Peyer's patch (tissue), 4 donors: ENCODE measurements around the gene ENOX2. TPM values are rescaled to one million over a fixed set of nuclear protein-coding genes. Genes with fewer than 3 reads are reported as not detected.

Experiments
- DNase-seq, 3 donors: peaks; one replicate each; pipeline ENCODE4 v3.0.0-alpha.2; 2017 to 2019
- H3K27ac ChIP-seq, 4 donors: fragments of 200-600 bp; sonication (generic); one replicate each; pipeline ENCODE4 v1.5.1; 2016 to 2019
- H3K27me3 ChIP-seq, 2 donors: fragments of 200-600 bp; sonication (generic); one replicate each; pipeline ENCODE4 v1.5.1; 2019
- H3K36me3 ChIP-seq, 3 donors: fragments of 200-600 bp; sonication (generic); one replicate each; pipeline ENCODE4 v1.5.1; 2016 to 2019
- H3K4me1 ChIP-seq, 4 donors: fragments of 200-600 bp; sonication (generic); one replicate each; pipeline ENCODE4 v1.5.1; 2016 to 2019
- H3K4me3 ChIP-seq, 4 donors: fragments of 200-600 bp; sonication (generic); 1 replicate in 3 of 4; 2 replicates in 1 of 4; pipeline ENCODE4 v1.5.1; 2016 to 2019; ENCODE audit warnings: mild to moderate bottlenecking in 1 of 4
- H3K9me3 ChIP-seq, 4 donors: fragments of 200-600 bp; sonication (generic); one replicate each; pipeline ENCODE4 v1.5.1; 2016 to 2019; ENCODE audit warnings: mild to moderate bottlenecking in 1 of 4
- CTCF ChIP-seq, 6 experiments: fragments of 450-650 bp in 4 of 6; fragments of 200-600 bp in 2 of 6; sonication (generic) in 1 of 6; IDR thresholded peaks; one replicate each; pipeline ENCODE4 v1.5.1; 2017 to 2019; ENCODE audit warnings: antibody characterized with exemption in 6 of 6, mild to moderate bottlenecking in 3 of 6, moderate library complexity in 1 of 6
- POLR2A ChIP-seq, 2 donors: fragments of 450-650 bp; IDR thresholded peaks; one replicate each; pipeline ENCODE4 v1.5.1; 2017; ENCODE audit warnings: antibody characterized with exemption in 2 of 2, mild to moderate bottlenecking in 2 of 2, moderate library complexity in 2 of 2
- total RNA-seq, 4 donors: library from RNA; depleted of rRNA; stranded (reverse); fragments of >200 nt; gene quantifications; one replicate each; pipeline ENCODE4 v1.1.0, GENCODE V29; 2016

Gene ENOX2
- total RNA-seq, 4 donors from 2014 or later: 4.7 to 12.4 (median 9.8) TPM

GRCh38 chrX:130884627-130885026 lies 18.4 kb downstream of the ENOX2 start:
- Histone ChIP-seq H3K36me3 (no peaks in the 10 kb centered on the region), H3K4me1 (no peaks in the 10 kb centered on the region), H3K27me3 (no peaks in the 10 kb centered on the region), H3K27ac (no peak overlapping the region), H3K9me3 (no peaks in the 10 kb centered on the region), H3K4me3 (no peak overlapping the region)
- no peak for DNase-seq
- TF ChIP-seq POLR2A (IDR thresholded peaks at IDR 0.05) (no peak), CTCF (IDR thresholded peaks at IDR 0.05) (no peak)

- Histone ChIP-seq H3K27me3 (no peaks in the 10 kb centered on the region), H3K36me3 (no peaks in the 10 kb centered on the region), H3K9me3 (no peaks in the 10 kb centered on the region), H3K4me1 (no peaks in the 10 kb centered on the region), H3K4me3 (no peak overlapping the region), H3K27ac (no peak overlapping the region)
- TF ChIP-seq POLR2A (IDR thresholded peaks at IDR 0.05) (no peak), CTCF (IDR thresholded peaks at IDR 0.05) (no peak)
- DNase-seq: no peak
Observed at GRCh38 chrX:130879869-130880268, 23.1 kb downstream of the ENOX2 start.

GRCh38 chrX:130878350-130879341 lies 24.4 kb downstream of the ENOX2 start:
- H3K27ac ChIP-seq: no peak overlapping the region
- DNase-seq: no peak

DNA sequence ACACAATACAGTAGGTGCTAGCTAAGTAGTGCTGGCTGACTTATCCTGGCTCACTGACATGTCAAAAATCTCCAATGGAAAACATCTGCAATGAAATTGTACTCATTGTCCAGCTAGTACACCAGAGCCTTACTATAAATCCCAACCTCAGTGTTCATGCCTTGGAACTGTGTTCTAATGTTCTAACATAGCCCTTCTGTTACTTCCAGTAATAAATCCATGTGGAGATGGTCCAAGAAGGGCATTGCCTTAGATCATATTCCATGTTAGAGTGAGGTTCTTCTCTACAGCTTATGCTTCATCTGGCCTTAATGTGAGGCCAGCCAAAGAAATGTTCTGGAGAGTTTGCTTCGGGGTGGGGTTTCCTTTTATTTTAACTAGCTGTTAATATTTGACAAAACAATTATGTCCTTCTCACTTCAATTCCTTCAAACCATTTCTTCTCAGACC lies 25.1 kb downstream of the ENOX2 start:
- H3K27ac ChIP-seq: no peak overlapping the region
- no peak for DNase-seq
- H3K9me3 ChIP-seq: no peaks in the 10 kb centered on the region
- H3K27me3 ChIP-seq: no peaks in the 10 kb centered on the region
- H3K4me3 ChIP-seq: no peak overlapping the region
- H3K36me3 ChIP-seq: no peaks in the 10 kb centered on the region
- no peaks in the 10 kb centered on the region for H3K4me1 ChIP-seq
- TF ChIP-seq POLR2A (IDR thresholded peaks at IDR 0.05) (no peak), CTCF (IDR thresholded peaks at IDR 0.05) (no peak)

More at GRCh38 chrX:130878350-130879341, 24.4 kb downstream of the ENOX2 start:
- Histone ChIP-seq H3K36me3 (no peaks in the 10 kb centered on the region), H3K27me3 (no peaks in the 10 kb centered on the region), H3K4me3 (no peak overlapping the region), H3K9me3 (no peaks in the 10 kb centered on the region), H3K4me1 (no peaks in the 10 kb centered on the region)
- no peak for TF ChIP-seq CTCF (IDR thresholded peaks at IDR 0.05)
- TF ChIP-seq POLR2A (IDR thresholded peaks at IDR 0.05): no peak

DNA sequence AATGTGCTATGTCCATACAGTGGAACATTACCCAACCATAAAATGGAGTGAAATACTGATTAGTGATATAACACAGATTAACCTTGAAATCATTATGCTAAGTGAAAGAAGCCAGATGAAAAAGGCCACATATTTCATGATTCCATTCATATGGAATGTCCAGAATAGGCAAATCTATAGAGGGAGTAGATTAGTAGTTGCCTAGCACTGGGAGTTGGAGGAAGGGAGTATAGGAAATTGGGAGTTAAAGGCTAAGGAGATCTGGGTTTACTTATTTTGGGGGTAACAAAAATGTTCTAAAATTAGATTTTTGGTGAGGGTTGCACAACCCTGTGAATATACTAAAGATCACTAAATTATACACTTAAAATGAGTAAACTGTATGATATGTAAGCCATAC lies 26.8 kb downstream of the ENOX2 start:
- no peak for DNase-seq
- no peak overlapping the region for H3K27ac ChIP-seq
- no peak overlapping the region for H3K4me3 ChIP-seq
- no peaks in the 10 kb centered on the region for H3K36me3 ChIP-seq
- H3K9me3 ChIP-seq: no peaks in the 10 kb centered on the region
- TF ChIP-seq POLR2A (IDR thresholded peaks at IDR 0.05): no peak
- H3K4me1 ChIP-seq: no peaks in the 10 kb centered on the region
- no peaks in the 10 kb centered on the region for H3K27me3 ChIP-seq

DNA sequence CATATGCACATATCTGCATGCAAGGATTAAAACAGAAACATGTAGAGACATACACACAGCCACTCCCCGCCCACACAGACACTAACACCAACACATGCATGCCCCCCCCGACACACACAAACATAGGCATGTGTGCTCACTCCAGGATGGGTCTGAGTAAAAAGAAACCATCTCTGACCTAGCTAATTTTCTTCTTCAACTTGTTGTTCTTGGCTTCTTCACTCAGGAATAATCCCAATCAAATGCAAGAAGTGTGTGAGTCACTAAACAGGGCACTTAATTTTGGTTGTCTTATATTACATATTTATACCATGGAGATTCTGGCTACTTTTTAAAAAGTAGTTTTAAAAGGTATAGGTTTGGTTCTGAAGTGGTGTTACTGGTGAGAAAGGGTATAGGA lies 28.3 kb downstream of the ENOX2 start:
- no peaks in the 10 kb centered on the region for H3K36me3 ChIP-seq
- no peak overlapping the region for H3K27ac ChIP-seq
- no peak for DNase-seq
- H3K4me1 ChIP-seq: no peaks in the 10 kb centered on the region
- no peak overlapping the region for H3K4me3 ChIP-seq
- H3K9me3 ChIP-seq: no peaks in the 10 kb centered on the region
- no peaks in the 10 kb centered on the region for H3K27me3 ChIP-seq
- no peak for TF ChIP-seq POLR2A (IDR thresholded peaks at IDR 0.05)
- no peak for TF ChIP-seq CTCF (IDR thresholded peaks at IDR 0.05)
